ENCODE data around the gene PRAMEF27.
"Not testable (repeated sequence)": the region's sequence is repeated elsewhere in the genome, so short reads cannot be mapped to it uniquely, and the experiment has no call there.

The PRAMEF27 gene

GRCh38 chr1:13056475-13056874 is at the start of gene PRAMEF27:
PRAMEF27 (minus strand) TSS chr1:13056575; CDS start chr1:13053659, 2,916 bp downstream.
- not testable (repeated sequence) for DNase-seq

GRCh38 chr1:13070474-13070873 is 14.1 kb upstream of the PRAMEF27 start, which contains the start of gene PRAMEF25:
PRAMEF25 (plus strand) TSS chr1:13070774; CDS start chr1:13073694, 2,920 bp downstream.
- DNase-seq, result not testable (repeated sequence)

DNA sequence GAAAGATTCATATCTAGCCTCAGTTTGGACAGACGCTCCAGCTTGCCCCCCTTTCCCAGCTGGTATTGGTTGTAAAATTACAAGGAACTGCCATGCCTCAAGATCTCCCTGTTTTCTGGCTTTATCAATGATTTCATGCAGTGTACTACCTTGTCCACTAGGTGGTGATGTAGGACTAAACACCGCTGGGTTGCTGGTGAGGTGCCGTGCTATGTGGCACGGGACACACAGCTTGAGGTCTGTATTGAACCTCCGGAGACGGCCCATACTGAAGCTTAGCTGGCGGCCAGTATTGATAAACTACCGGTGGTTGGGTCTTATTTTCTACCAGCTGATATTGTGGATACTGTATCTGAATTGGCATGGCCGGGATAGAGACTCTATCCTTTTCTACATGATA is 36.5 kb downstream of the PRAMEF27 start:
- not testable (repeated sequence) for DNase-seq

- not testable (repeated sequence) for DNase-seq
These were observed 44.4 kb downstream of the PRAMEF27 start for GRCh38 chr1:13011932-13012331.

- not testable (repeated sequence) for DNase-seq
These were observed 47.0 kb downstream of the PRAMEF27 start for GRCh38 chr1:13009348-13009747.

DNA sequence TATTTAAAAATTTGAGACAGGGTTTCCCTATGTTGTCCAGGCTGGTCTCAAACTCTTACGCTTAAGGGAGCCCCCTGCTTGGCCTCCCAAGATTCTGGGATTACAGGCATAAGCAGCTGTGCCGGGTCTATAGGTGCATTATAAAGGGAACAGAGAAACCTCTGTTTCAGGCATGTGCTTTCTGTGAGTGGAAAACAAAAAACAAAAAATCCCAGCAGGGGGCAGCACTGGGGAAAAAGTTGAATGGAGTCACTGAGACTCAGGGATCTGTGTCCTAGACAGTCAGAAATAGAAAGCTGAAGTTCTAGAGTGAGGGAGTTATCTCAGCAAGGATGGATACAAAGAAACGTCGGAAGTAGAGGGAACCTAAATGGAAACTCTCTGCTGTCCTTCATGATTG is 50.6 kb downstream of the PRAMEF27 start:
- not testable (repeated sequence) for DNase-seq

Data from right forelimb (tissue), 1 donor.